BLaER1 (cell line): ENCODE measurements around the gene DPPA2.
"Not testable (repeated sequence)": the region's sequence is repeated elsewhere in the genome, so short reads cannot be mapped to it uniquely, and the experiment has no call there.

Experiments
- H3K27ac ChIP-seq: shearing (Covaris generic); formaldehyde crosslinking; 2 replicates; pipeline ENCODE4 v1.8.1; 2022
- H3K27me3 ChIP-seq: shearing (Covaris generic); formaldehyde crosslinking; 2 replicates; pipeline ENCODE4 v1.8.1; 2022
- H3K36me3 ChIP-seq: shearing (Covaris generic); formaldehyde crosslinking; 2 replicates; pipeline ENCODE4 v1.8.1; 2022
- H3K4me1 ChIP-seq: shearing (Covaris generic); formaldehyde crosslinking; 2 replicates; pipeline ENCODE4 v1.8.1; 2022
- H3K4me2 ChIP-seq: shearing (Covaris generic); formaldehyde crosslinking; 2 replicates; pipeline ENCODE4 v1.8.1; 2022
- H3K4me3 ChIP-seq: shearing (Covaris generic); formaldehyde crosslinking; 2 replicates; pipeline ENCODE4 v1.8.1; 2022
- H3K9ac ChIP-seq: shearing (Covaris generic); formaldehyde crosslinking; 2 replicates; pipeline ENCODE4 v1.8.1; 2022
- H3K9me3 ChIP-seq: shearing (Covaris generic); formaldehyde crosslinking; 2 replicates; pipeline ENCODE4 v1.8.1; 2022
- H4K20me1 ChIP-seq: shearing (Covaris generic); formaldehyde crosslinking; 2 replicates; pipeline ENCODE4 v1.8.1; 2022
- Cebpa-rat ChIP-seq: shearing (Covaris generic); IDR thresholded peaks from 2 replicates; pipeline ENCODE4 v1.8.1; 2022

Gene DPPA2, protein sequence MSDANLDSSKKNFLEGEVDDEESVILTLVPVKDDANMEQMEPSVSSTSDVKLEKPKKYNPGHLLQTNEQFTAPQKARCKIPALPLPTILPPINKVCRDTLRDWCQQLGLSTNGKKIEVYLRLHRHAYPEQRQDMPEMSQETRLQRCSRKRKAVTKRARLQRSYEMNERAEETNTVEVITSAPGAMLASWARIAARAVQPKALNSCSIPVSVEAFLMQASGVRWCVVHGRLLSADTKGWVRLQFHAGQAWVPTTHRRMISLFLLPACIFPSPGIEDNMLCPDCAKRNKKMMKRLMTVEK

GRCh38 chr3:109316162-109316730 lies at the start of gene DPPA2:
Gene DPPA2, minus strand, starts transcription at chr3:109316517. Its CDS starts 1,975 bp downstream, at chr3:109314542.
- Histone ChIP-seq H3K9ac (no peak within 1 kb of the TSS), H3K27ac (no peak within 1 kb of the TSS), H3K4me3 (no peak within 1 kb of the TSS), H3K36me3 (no peaks in the 10 kb centered on the region), H3K4me2 (no peak within 1 kb of the TSS), H4K20me1 (no peaks in the 10 kb centered on the region), H3K4me1 (no peaks in the 10 kb centered on the region), H3K9me3 (no peaks in the 10 kb centered on the region), H3K27me3 (no peaks in the 10 kb centered on the region)
- no peak for TF ChIP-seq Cebpa-rat

GRCh38 chr3:109364088-109364487 lies 47.8 kb upstream of the DPPA2 start:
- no peak for TF ChIP-seq Cebpa-rat
- no peak overlapping the region for H3K27ac ChIP-seq
- no peaks in the 10 kb centered on the region for H3K36me3 ChIP-seq
- H3K27me3 ChIP-seq, result no peaks in the 10 kb centered on the region
- H3K4me2 ChIP-seq, result no peak overlapping the region
- H4K20me1 ChIP-seq, result no peaks in the 10 kb centered on the region
- H3K9ac ChIP-seq, result no peak overlapping the region
- no peaks in the 10 kb centered on the region for H3K9me3 ChIP-seq
- no peaks in the 10 kb centered on the region for H3K4me1 ChIP-seq
- H3K4me3 ChIP-seq, result no peak overlapping the region

DNA sequence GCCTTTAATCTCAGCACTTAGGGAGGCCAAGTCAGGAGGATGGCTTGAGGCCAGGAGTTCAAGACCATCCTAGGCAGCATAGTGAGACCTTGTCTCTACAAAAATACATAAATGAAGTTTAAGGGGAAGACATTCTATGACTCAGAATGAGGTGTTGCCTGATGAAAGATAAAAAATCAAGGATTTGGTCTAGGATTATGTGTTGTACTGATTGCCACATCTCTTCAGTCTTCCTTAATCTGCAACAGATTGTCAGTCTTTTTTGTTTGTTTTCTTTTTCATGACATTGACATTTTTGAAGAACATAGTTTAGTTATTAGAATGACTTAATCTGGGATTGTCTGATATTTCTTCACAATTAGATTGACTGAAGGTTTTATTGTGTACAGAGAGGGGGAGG lies 47.3 kb upstream of the DPPA2 start:
- Histone ChIP-seq H3K4me3 (no peak overlapping the region), H3K4me2 (no peak overlapping the region), H3K27ac (no peak overlapping the region), H3K27me3 (no peaks in the 10 kb centered on the region), H4K20me1 (no peaks in the 10 kb centered on the region), H3K9ac (no peak overlapping the region), H3K36me3 (no peaks in the 10 kb centered on the region), H3K9me3 (no peaks in the 10 kb centered on the region), H3K4me1 (no peaks in the 10 kb centered on the region)
- no peak for TF ChIP-seq Cebpa-rat

DNA sequence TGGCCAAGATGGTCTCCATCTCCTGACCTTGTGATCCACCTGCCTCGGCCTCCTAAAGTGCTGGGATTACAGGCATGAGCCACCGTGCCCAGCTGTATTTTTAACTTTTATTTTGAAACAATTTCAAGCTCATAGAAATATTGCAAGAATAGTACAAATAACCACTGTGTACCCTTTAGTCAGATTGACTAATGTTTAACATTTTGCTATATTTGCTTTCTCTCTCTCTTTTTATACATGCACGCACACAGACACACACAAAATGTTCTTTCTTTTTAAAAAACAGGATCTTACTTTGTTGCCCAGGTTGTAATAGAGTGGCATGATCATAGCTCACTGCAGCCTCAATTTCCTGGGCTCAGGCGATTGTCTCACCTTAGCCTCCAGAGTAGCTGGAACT lies 46.5 kb upstream of the DPPA2 start:
- H3K9ac ChIP-seq, result no peak overlapping the region
- H3K27me3 ChIP-seq, result no peaks in the 10 kb centered on the region
- no peak overlapping the region for H3K27ac ChIP-seq
- H3K4me1 ChIP-seq, result no peaks in the 10 kb centered on the region
- H4K20me1 ChIP-seq, result no peaks in the 10 kb centered on the region
- no peak overlapping the region for H3K4me2 ChIP-seq
- H3K36me3 ChIP-seq, result no peaks in the 10 kb centered on the region
- TF ChIP-seq Cebpa-rat, result no peak
- no peak overlapping the region for H3K4me3 ChIP-seq
- H3K9me3 ChIP-seq, result no peaks in the 10 kb centered on the region

DNA sequence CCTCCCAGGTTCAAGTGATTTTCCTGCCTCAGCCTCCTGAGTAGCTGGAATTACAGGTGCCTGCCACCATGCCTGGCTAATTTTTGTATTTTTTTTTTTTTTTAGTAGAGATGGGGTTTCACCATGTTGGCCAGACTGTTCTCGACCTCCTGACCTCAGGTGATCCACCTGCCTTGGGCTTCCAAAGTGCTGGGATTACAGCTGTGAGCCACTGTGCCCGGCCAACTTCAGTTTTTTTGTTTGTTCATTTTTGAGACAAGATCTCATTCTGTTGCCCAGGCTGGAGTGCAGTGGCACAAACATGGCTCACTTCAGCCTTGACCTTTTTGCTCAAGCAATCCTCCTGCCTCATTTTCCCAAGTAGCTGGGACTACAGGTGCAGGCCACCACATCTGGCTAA lies 42.5 kb upstream of the DPPA2 start:
- H4K20me1 ChIP-seq, H3K9ac ChIP-seq, H3K9me3 ChIP-seq, H3K4me1 ChIP-seq, H3K27ac ChIP-seq, H3K4me3 ChIP-seq, H3K27me3 ChIP-seq, H3K36me3 ChIP-seq, H3K4me2 ChIP-seq: not testable (repeated sequence)

- Histone ChIP-seq H3K4me2 (no peak overlapping the region), H3K4me3 (no peak overlapping the region), H3K9ac (no peak overlapping the region), H3K27me3 (no peaks in the 10 kb centered on the region), H3K36me3 (no peaks in the 10 kb centered on the region), H3K27ac (no peak overlapping the region), H4K20me1 (no peaks in the 10 kb centered on the region), H3K9me3 (no peaks in the 10 kb centered on the region), H3K4me1 (no peaks in the 10 kb centered on the region)
- TF ChIP-seq Cebpa-rat, result no peak
Measured at GRCh38 chr3:109356442-109357155, 40.3 kb upstream of the DPPA2 start.

- no peak for TF ChIP-seq Cebpa-rat
- Histone ChIP-seq H3K4me1 (no peaks in the 10 kb centered on the region), H3K4me2 (no peak overlapping the region), H3K36me3 (no peaks in the 10 kb centered on the region), H4K20me1 (no peaks in the 10 kb centered on the region), H3K27me3 (no peaks in the 10 kb centered on the region), H3K4me3 (no peak overlapping the region), H3K27ac (no peak overlapping the region), H3K9me3 (no peaks in the 10 kb centered on the region), H3K9ac (no peak overlapping the region)
Measured at GRCh38 chr3:109355625-109356441, 39.5 kb upstream of the DPPA2 start.

GRCh38 chr3:109353057-109353456 lies 36.7 kb upstream of the DPPA2 start:
- no peaks in the 10 kb centered on the region for H4K20me1 ChIP-seq
- H3K9ac ChIP-seq, result no peak overlapping the region
- no peaks in the 10 kb centered on the region for H3K36me3 ChIP-seq
- H3K27ac ChIP-seq, result no peak overlapping the region
- H3K9me3 ChIP-seq, result no peaks in the 10 kb centered on the region
- H3K4me1 ChIP-seq, result no peaks in the 10 kb centered on the region
- no peak for TF ChIP-seq Cebpa-rat
- H3K4me3 ChIP-seq, result no peak overlapping the region
- no peak overlapping the region for H3K4me2 ChIP-seq
- no peaks in the 10 kb centered on the region for H3K27me3 ChIP-seq

GRCh38 chr3:109351231-109351630 lies 34.9 kb upstream of the DPPA2 start:
- no peak overlapping the region for H3K4me2 ChIP-seq
- no peak overlapping the region for H3K27ac ChIP-seq
- H3K4me1 ChIP-seq, result no peaks in the 10 kb centered on the region
- H4K20me1 ChIP-seq, result no peaks in the 10 kb centered on the region
- TF ChIP-seq Cebpa-rat, result no peak
- H3K9me3 ChIP-seq, result no peaks in the 10 kb centered on the region
- no peaks in the 10 kb centered on the region for H3K27me3 ChIP-seq
- no peak overlapping the region for H3K4me3 ChIP-seq
- H3K9ac ChIP-seq, result no peak overlapping the region
- H3K36me3 ChIP-seq, result no peaks in the 10 kb centered on the region
